Activated gamma-delta T cell treated with Interleukin-2 at 50 U/mL for 16 hours (primary cell): ENCODE data around the gene EEIG1.
"Not testable (repeated sequence)": the region's sequence is repeated elsewhere in the genome, so short reads cannot be mapped to it uniquely, and the experiment has no call there.

Source experiments
- DNase-seq: peaks from one replicate; pipeline ENCODE4 v3.0.0-alpha.2; 2020

EEIG1 gene

DNA sequence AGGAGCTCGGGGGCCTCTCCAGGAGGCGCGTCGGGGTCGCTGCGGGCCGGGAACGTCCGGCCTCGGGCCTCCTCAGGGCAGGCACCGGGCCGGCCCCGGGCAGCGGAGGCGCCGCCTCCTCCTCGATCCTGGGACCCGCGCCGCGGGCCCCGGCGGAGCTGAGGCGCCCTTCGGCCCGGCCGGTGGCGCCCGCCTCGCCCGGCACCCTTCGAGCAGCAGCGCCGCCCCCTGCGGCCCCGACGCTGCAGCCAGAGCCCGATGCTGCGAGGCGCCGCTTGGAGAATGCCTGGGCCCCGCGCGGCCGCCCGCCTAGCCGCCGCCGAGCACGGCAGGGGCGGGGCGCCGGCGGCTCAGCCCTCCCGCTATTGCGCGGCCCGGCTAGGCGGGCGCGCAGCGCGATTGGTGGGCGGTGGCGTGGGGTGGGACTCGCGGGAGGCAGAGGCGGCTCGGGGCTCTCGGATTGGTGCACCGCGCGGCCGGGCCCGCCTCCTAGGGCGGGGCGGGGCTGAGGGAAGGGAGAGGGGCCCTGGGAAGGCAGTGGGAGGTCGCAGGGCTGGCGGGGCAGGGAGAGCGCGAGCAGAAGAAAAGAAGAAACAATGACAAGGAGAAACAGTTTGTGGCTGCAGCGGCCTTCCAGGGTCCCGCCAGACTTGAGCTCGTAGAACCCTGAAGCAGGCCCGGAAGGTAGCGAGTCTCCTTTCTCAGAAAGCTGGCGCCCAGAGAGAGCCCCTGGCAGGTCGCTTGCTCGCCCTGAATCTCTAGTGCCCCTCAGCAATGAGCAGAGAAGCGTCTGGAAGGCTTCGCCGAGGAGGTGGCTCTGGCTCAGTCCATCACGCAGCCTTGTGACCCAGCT lies at the start of gene EEIG1:
EEIG1 (minus strand) TSS at position 284 of the 853 bp plus-strand sequence. CDS start 852 bp downstream, outside the sequence.
- DNase-seq, result peak; percentile 97

GRCh38 chr9:128027705-128028104 lies 46.9 kb upstream of the EEIG1 start:
- no peak for DNase-seq

- peak; percentile 59 for DNase-seq
Observed at GRCh38 chr9:128026773-128027541, 46.2 kb upstream of the EEIG1 start.

DNA sequence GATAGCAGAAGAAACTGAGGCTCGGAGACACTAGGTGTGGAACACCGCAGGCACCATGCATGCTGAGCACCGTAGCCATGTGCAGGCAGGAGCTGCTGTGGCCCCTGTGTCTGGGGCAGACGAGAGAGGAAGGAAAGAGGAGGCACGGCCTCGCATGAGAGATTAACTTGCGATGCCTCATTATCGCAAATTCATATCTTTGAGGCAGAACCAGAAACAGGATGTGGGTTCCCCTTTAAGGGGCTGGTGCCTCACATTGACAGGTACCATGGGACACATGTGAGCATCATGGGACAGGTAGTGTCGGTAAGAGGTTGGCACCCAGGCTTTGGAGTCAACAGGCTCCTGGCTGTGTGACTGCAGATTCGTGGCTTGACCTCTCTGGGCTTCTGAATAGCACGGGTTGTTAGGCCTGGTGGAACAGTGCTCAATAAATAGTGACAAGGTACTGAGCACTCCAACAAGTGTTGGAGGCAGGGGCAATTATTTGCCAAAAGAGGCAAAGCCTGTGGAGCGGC lies 45.5 kb upstream of the EEIG1 start:
- peak; percentile 81 for DNase-seq

DNA sequence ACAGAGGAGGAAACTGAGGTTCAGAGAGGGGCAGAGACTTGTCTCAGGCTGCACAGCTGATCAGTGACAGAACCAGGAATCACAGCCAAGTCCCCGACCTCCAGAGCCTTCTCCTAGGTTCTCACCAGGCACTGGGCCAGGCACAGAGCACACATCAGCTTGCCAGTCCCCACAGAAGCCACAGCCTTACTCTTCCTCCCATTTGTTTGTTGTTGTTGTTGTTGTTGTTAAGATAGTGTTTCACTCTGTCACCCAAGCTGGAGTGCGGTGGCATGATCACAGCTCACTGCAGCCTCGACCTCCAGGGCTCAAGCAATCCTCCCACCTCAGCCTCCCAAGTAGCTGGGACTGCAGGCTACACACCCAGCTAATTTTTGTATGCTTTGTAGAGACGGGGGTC lies 44.9 kb upstream of the EEIG1 start:
- DNase-seq, result no peak

DNA sequence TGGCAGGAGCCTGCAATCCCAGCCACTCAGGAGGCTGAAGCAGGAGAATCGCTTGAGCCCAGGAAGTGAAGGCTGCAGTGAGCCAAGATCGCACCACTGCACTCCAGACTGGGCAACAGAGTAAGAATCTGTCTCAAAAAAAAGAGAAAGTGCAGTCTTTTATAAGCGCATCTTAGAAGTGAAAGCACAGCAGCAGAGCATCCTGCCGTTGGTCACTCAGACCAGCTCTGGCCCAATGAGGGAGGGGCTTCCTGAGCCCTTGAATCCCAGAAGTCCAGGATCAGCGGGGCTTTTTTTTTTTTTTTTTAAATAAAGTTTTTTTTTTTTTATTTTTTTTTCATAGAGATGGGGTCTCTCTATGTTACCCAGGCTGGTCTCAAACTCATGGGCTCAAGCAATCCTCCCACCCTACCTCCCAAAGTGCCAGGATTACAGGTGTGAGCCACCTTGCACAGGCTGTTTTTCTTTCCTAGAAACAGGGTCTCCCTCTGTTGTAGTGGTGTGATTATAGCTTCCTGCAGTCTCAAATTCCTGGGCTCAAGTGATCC lies 44.0 kb upstream of the EEIG1 start:
- no peak for DNase-seq

DNA sequence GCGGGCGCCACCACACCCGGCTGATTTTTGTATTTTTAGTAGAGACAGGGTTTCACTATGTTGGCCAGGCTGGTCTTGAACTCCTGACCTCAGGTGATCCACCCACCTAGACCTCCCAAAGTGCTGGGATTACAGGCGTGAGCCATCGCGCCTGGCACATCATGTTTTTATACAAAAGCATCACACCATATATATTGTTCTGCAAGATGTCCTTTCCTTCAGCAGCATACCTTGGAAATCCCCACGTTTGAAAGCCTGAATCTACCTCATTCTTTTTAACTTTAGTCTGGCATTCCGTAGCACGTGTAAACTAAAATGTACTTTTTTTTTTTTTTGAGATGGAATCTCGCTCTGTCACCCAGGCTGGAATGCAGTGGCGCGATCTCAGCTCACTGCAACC lies 42.9 kb upstream of the EEIG1 start:
- not testable (repeated sequence) for DNase-seq

DNA sequence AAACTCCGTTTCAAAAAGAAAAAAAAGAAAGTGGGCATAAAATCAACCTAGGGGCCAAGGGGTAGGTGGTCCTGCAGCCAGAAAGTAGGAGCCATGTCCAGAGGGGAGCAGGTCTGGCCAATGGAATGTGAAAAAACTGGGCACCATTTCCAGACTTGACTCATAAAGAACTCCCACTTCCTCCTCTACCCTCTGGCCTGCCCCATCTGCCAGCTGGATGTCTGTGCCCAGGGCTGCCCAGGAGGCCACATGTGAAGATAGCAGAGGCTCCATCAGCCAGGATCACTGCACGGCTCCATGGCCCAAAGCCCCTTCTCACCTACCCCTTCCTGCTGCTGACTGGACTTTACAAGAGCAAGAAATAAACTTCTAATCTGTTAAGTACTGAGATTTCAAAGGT lies 42.1 kb upstream of the EEIG1 start:
- DNase-seq, result no peak

GRCh38 chr9:128021098-128021497 lies 40.3 kb upstream of the EEIG1 start:
- DNase-seq, result no peak

DNA sequence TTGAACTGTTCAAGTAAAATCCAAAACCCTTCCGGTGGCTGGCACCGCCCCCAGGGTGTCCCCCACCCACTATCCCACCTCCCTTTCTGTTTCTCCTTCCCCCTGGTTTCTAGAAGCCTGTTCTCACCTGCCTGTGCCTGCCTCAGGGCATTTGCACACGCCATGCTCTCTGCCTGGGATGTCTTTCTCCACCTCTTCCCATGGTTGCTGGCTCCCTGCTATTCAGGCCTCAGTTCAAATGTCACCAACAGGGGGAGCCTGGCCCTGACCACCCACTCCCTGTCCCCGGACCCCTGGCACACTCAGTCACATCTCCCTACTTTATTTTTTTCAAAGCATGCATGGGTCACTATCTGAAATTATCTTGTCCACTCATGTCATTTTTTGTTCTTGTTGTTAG lies 39.9 kb upstream of the EEIG1 start:
- DNase-seq, result no peak

- no peak for DNase-seq
Observed at GRCh38 chr9:128015696-128016095, 34.9 kb upstream of the EEIG1 start.

DNA sequence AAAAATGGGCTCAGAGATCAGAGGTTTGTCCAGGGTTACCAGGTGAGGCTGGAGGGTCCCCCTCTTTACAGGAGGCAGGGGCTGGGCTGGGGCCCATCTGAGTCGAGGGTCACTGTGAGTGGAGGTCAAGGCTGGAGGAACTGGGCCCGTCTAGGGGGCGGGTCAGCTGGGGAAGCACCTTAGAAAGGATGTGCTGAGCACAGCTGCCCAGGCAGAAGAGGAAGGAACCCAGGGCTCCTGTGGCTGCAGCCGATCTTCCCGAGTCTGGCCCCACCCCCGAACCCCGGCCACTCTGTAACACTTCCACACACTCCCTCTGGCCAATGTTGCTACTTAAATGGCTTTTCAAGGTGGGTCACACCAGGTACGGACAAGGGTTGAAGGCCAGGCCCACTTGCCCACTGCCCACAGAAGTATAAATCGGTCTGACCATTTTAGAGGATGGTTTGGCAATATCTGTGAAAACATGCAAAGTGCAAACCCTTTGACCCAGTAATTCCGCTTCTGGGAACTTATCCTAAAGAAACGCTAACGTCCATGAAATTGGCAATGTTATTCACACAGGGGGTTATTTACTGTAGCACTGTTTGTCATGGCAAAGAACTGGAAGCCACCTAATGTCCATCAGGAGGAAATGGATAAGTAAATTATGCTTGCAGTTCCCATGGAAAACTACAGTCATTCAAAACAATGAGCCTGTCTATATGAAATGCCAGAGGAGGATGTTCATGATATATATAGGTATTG lies 30.5 kb upstream of the EEIG1 start:
- DNase-seq, result no peak

- no peak for DNase-seq
Observed at GRCh38 chr9:128009639-128010038, 28.9 kb upstream of the EEIG1 start.

DNA sequence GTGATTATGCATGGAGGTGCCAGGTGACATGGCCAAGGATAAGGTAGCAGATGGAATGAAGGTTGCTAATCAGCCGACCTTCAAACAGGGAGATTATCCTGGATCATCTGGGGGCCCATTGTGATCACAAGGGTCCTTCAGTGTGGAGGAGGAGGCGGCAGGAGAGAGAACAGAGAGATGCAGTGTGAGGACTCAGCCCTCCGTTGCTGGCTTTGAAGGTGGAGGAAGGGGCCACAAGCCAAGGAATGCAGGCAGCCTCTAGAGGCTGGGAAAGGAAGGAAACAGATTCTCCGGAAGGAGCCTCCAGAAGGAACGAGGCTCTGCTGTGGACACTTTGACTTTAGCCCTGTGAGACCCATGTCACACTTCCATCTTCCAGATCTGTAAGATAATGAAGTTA lies 27.4 kb upstream of the EEIG1 start:
- no peak for DNase-seq

DNA sequence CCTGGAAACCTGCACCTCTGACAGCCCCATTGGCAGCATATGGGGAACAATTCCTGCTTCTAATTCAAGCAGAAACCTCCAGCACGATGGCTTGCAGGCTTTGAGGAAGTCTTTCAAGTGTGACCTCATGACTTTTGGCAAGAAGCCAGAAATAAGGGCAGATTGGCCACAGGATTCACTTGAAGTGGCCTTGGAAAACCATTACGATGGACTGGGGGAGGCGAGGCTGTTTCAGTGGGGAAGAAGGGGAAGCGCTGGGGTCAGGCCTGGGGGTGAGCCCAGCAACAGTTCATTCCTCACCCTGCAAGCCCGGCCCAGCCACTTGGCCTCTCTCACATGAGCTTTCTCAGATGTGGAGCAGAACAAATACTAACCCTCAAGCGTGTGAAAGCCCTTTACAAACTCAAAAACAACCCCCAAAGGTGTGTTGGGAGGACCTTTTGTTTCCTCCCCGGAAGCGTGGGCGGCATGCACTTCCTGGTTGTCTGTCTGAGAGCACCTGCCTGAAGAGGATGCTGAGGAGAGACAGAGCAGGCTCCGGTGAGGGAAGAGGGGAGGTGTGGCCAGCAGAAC lies 26.9 kb upstream of the EEIG1 start:
- peak; percentile 93 for DNase-seq

GRCh38 chr9:128006332-128006996 lies 25.7 kb upstream of the EEIG1 start:
- DNase-seq, result no peak

GRCh38 chr9:128005923-128006322 lies 25.1 kb upstream of the EEIG1 start:
- no peak for DNase-seq

- no peak for DNase-seq
Observed at GRCh38 chr9:128003966-128004604, 23.3 kb upstream of the EEIG1 start.

DNA sequence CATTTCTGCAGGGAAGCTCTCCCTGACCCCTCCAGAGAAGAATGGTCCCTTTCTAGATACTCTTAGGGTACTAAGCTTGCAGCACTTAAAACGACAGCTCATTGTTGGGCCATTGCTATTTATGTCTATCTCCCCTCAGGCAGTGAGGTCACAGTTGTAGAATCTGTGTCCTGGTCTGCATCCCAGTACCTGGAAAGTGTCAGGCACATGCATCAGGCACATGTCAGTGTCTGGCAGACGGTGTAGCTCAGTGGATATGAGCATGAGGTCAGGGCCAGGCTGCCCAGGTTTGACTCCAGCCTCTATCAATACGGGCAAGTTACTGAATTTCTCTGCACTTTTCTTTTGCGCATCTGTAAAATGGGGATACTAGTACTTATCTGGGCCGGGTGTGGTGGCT lies 22.2 kb upstream of the EEIG1 start:
- DNase-seq, result no peak

DNA sequence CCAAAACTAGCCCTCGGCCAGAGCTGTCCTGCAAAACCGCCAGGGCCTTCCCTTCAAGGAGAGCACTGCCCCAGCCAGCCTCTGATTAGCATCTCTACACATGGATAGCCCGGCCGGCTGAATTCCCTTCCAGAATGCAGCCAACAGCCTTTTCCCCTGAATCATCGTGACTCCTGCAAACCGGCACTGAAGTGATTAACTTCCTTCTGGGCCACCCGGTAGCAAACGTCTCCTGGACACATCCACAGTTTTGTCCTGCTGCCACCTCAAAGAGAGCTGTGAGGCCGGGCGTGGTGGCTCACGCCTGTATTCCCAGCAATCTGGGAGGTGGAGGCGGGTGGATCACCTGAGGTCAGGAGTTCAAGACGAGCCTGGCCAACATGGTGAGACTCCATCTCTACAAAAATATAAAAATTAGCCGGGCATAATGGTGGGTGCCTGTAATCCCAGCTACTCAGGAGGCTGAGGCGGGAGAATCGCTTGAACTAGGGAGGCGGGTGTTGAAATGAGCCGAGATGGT lies 21.1 kb upstream of the EEIG1 start:
- no peak for DNase-seq

DNA sequence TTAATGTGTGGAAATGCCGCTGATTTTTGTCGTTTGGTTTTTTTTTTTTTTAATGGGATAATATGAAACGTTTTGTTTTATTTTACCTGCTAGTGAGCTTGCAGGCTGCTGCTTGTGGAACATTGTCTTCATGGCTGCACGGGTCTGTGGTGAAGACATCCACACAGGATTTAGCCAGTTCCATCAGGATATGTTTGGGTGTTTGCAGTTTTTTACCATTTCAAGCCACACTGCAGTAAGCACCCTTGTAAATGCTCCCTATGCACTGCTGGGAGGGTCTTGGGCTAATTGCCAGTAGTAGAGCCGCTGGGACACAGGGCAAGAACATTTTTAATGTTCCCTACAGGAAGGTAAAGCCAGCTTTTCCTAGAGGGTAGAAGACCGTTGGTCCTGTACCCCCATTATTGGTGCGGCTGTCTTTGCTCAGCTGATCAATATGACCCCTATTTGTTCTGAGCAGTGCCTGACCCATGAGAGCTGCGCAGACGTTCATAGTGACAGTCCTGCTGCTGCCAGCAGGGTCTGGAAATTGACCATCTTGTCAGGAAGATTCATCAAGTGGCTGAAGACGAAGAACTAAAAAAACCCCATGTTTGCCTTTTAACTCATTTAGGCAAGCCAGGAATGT lies 20.5 kb upstream of the EEIG1 start:
- no peak for DNase-seq
